Activated CD8-positive, alpha-beta memory T cell treated with anti-CD3 and anti-CD28 coated beads for 48 hours (primary cell): Measurements from ENCODE around the gene ROCK2.
"Not testable (repeated sequence)": the region's sequence is repeated elsewhere in the genome, so short reads cannot be mapped to it uniquely, and the experiment has no call there.

Source experiments
- DNase-seq, 3 experiments: peaks; one replicate each; pipeline ENCODE4 v3.0.0-alpha.2; 2020; ENCODE audit warnings: low read depth in 2 of 3, low spot score in 2 of 3

ROCK2 gene

DNA sequence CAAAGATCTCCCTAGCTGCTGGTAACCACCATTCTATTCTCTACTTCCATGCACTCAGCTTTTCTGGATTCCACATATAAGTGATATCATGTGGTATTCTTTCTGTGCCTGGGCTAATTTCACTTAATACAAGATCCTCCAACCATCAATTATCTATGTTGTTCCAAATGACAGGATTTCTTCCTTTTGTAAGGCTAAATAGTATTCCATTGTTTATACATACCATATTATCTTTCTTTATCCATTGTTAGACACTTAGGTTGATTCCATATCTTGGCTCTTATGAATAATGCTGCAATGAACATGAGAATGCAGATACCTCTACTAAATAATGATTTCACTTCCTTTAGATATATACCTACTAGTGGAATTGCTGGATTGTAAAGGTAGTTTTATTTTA, 66.2 kb downstream of the ROCK2 start:
- no peak for DNase-seq

DNA sequence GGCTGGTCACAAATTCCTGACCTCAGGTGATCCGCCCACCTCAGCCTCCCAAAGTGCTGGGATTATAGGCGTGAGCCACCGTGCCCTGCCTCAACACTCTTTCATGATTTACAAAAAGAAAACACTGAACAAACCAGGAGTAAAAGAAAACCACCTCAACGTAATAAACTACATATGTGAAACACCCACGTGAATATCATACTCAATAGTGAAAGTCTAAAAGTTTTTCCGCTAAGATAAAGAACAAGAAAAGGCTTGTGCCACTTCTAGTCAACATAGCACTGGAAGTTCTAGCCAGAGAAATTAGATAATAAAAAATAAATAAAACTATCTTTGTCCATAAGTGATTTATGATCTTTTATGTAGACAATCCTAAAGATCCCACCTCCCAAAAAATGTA, 68.5 kb downstream of the ROCK2 start:
- no peak for DNase-seq

DNA sequence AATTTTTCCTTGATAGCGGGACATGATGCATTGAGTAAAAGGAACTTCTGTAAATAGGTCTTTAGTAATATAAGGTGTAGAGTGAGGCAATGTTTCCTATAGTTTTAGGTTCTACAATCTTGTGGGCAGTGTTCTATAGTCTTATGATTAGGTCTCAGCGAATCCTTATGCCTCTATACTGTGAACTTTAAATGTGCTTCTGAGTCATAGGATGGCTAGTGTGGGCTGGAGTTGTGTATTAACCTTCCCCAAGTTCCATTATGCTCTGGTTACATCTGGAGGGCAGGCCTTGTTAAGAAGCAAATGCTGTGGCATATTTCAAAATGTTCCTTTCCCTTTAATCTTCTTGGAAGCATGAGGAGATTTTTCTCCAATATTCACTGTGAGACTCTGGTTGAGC, 73.5 kb downstream of the ROCK2 start:
- DNase-seq, result no peak

DNA sequence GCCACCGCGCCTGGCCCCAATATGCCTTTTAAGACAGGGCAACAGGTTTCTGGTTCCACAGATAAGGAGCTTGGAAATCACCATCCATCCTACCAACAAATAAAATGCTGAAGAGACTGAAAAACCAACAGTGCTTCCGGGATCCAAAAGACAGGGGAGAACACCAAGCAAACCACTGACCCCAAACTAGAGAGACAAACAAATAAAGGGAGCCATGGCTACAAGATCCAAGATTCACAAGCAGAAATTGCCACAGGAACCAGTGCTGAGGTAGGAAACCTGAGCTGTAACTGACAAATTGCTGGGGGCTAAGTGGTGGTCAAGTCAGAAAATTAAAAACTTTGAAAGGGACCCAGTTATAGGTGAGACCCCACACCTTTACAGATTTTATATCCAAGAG, 76.5 kb downstream of the ROCK2 start:
- no peak for DNase-seq

DNA sequence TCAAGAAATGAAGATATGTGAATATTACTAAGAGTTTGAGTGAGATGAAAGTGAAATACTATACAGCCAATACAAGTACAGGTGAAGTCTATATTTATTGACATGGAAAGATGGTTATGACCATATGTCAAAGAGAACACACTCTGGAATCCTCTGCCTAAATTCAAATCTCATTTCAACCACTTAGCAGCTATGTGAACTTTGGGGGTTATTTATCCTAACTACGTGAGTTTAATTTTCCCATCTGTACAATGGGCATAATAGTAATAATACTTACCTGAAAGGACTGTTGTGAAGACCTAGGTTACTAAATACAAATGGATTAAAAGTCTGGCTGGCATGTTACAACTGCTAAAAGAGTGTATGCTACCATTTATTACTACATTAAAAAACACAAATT, 79.6 kb downstream of the ROCK2 start:
- no peak for DNase-seq

DNA sequence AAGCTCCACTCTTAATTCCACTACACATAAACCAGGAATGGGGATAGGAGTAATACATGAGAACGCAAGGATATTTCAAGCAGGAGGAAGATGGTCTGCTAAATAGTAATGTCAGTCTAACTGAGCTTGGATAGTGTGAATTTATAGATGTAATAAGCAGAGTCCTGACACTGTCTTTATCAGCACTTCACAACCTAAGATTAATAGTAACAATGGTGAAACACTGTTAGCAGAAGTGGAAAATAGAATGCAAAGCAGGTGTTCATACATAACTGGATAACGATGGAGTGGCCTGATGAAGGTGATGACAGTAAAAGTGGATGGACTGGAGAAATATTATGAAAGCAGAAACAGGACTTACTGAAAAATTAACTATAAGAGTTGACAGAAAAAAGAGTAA, 80.4 kb downstream of the ROCK2 start:
- DNase-seq, result no peak

DNA sequence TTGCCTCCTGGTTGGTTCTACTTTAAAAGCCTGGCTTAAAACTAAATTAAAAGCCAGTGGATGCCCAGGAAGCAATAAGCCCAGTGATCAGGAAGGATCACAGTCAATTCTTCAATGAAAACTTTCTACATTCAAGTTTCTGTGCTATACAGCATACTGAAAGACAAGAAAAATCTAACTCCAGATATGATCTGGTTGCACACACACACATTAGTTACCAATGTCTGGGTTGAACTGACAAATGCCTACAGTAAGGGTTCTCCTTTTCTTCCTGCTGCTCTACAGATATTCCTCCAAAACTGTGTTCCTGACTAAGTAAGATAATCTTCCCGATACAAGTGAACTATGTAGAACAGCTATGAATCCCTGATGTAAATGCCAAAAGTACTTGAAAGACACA, 81.3 kb downstream of the ROCK2 start:
- no peak for DNase-seq

DNA sequence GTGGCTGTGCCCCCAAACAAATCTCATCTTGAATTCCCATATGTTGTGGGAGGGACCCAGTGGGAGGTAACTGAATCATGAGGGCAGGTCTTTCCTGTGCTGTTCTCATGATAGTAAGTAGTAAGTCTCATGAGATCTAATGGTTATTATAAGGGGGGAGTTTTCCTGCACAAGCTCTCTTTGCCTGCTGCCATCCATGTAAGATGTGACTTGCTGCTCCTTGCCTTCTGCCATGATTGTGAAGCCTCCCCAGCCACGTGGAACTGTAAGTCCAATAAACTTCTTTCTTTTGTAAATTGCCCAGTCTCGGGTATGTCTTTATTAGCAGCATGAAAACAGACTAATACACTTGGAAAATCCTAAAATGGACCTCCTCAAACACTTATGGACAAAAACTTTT, 82.0 kb downstream of the ROCK2 start:
- DNase-seq, result not testable (repeated sequence)

DNA sequence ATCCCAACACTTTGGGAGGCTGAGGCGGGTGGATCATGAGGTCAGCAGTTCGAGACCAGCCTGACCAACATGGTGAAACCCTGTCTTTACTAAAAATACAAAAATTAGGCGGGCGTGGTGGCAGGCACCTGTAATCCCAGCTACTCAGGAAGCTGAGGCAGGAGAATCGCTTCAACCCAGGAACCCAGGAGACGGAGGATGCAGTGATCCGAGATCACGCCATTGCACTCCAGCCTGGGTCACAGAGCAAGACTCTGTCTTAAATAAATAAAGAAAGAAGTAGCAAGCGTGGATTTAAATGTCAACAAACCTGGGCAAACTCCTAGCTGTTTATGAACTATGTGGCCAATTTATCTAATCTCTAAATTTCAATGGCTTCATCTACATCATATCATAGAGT, 82.9 kb downstream of the ROCK2 start:
- not testable (repeated sequence) for DNase-seq

DNA sequence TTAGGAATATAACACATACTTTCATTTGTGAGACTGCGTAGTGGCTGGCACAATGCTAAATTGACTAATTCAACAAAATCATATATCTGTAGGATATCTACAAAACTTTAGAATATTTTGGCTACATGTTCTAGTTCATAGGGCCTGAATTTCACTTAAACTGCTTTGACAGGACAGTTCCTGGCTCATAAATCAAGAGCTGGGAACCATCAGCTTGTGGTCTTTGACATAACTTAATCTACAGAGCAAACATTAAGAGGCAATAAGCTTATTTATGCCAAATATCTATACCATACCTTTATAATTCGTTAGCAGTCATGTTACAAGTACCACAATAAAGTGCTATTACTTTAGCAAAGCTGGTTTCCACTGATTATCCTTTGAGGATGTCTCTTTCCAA, 83.5 kb downstream of the ROCK2 start:
- DNase-seq, result no peak

DNA sequence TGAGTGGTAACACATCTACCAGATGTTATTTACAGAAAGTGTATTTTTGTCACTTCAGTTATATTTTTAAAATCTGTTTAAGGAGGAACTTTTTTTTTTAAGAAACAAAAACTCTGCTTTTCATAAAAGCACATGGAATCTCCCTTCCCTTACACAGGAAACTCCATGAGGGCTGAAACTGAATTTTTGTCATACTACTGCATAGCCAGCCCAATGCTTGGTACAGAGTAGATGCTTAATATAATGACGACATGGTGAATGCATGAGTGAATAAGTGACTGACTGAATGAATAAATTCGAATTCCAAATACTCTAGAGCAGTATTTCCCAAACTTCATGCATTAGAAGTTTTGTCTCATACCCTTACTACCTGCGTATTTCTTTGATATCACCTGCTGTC, 86.5 kb downstream of the ROCK2 start:
- no peak for DNase-seq

DNA sequence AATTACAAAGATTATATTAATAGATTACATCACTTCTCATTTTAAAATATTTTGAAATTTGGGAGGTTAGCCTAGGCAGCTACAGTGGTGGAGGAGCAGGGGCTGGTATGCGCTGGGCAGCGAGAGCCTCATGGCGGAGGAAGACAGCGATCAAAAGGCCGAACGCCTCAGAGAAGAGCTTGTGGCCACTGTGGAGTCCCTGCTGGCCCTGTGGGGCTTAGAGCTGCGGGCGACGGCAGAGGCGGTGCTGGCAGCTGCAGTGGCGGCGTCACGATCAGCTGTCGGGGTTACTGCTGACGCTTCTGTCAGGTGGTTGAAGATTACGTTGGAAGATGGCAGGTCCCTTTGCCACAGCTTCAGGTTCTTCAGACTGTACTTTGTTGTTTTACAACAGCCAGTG, 87.4 kb downstream of the ROCK2 start:
- no peak for DNase-seq

DNA sequence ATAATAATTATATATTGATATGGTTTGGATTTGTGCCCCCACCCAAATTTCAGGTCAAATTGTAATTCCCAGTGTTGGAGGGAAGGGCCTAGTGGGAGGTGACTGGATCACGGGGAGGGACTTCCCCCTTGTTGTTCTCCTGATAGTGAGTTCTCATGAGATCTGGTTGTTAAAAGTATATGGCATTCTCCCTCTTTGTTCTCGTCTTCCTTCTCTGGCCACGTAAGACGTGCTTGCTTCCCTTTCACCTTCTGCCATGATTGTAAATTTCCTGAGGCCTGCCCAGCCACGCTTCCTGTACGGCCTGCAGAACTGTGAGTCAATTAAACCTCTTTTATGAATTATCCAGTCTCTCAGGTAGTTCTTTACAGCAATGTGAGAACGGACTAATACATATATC, 88.3 kb downstream of the ROCK2 start:
- no peak for DNase-seq

DNA sequence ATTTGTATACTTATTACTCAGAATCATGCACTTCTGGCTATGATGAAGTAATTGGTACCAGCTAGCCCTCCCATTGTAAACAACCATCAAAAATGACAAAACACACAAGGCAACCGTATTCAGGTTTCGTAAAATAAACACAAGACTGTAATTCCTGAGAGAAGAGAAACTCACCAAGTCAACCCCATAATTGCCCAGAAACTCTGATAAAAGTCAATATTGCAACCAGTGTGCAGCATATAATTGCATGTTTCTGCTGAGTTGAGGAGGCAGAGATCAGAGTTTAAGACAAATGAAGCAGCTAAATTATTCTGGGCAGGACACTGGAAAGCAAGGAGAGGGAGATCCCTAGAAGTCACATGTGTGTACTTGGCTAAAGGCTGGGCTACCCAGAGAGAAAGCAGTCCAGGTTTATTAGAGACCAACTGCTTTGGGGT, 90.3 kb downstream of the ROCK2 start:
- no peak for DNase-seq

DNA sequence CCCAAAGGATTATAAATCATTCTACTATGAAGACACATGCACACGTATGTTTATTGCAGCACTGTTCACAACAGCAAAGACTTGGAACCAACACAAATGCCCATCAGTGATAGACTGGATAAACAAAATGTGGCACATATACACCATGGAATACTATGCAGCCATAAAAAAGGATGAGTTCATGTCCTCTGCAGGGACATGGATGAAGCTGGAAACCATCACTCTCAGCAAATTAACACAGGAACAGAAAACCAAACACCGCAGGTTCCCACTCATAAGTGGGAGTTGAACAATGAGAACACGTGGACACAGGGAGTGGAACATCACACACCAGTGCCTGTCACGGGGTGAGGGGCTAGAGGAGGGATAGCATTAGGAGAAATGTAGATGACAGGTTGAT, 92.0 kb downstream of the ROCK2 start:
- DNase-seq, result not testable (repeated sequence)

DNA sequence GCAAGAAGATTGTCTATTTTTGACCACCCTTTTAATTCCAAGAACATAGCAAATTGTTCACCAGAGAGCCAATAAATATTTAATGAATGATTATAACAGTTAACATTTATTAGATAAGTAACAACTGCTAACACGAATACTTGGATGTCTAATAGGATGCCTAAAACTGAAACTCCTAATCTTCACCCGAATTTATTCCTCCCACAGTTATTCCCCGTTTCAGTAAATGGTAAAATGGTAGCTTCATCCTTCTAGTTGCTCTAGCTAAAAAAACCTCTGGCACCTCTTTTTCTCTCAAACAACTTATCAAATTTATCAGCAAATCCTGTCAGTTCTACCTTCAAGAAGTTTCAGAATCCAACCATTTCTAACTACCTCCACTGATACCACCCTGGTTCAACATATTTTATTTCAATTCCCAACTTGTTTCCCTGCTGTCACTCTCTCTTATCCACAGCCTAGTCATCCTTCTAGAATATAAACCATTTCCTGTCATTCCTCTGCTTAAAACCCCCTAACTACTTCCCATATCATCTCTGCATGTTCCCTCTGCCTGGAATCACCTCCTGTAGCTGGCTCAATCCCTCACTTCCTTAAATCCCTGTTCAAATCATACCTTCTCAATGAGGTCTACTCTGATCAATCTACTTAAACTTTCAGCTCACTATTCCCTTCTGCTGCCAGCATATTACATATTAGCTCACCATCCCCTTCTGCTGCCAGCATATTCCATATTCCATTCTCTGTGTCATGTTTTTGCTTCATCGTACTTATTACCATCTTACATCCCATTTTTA, 93.8 kb downstream of the ROCK2 start:
- no peak for DNase-seq

DNA sequence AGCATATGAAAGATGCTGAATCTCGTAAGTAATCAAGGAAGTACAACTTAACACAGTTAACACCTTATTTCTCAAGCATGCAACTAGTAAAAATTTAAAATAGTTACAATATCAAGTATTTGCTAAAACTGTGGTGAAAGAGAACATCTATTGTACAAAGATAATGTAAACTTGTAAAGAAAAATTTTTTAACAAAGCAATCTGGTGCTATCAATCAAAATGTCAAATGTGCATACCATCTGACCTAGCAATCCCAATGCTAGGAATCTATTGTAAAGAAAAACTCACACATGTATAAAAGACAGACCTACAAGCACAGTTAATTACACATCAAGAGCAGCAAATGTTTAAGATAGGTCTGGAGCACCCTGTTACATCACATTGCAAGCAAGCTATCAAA, 99.1 kb downstream of the ROCK2 start:
- no peak for DNase-seq

DNA sequence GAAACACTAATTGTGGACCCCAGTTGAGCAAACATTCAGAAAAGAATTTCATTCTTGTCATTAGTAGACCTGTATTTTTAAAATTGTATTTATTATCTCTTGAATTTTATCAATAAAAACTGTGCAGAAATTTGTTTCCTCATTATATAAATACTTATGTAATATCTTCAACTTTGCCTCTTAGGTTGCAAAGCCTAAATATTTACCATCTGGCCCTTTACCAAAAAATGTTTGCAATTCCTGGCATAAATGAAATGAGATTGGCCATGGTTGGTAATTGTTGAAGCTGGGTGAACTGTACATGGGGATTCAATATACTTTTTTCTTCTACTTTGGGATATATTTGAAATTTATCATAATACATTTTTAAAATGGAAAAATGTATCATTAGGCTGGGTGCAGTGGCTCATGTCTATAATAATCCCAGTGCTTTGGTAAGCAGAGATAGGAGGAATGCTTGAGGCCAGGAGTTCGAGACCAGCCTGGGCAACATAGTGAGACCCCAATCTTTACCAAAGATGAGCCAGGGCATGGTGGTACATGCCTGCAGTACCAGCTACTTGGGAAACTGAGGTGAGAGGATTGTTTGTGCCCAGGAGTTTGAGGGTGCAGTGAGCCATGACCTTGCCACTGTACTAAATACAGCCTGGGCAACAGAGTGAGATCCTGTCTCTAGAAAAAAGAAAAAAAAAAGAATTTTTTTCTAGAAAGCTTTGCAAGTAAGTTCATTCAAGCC, 100.2 kb downstream of the ROCK2 start:
- no peak for DNase-seq

DNA sequence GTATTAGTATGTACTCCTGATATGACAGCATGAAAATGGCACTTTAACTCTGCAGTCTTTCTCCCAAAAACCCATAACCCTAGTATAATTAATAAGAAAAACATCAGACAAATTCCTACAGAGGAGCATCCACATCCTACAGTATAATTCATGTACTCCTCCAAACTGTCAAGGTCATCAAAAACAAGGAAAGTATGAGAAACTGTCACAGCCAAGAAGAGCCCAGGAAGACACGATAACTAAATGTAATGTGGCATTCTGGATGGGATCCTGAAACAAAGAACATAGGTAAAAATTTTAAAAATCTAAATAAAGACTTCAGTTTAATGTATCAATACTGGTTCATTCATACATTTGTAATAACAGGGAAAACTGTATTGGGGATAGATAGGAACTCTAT, 100.9 kb downstream of the ROCK2 start:
- no peak for DNase-seq

DNA sequence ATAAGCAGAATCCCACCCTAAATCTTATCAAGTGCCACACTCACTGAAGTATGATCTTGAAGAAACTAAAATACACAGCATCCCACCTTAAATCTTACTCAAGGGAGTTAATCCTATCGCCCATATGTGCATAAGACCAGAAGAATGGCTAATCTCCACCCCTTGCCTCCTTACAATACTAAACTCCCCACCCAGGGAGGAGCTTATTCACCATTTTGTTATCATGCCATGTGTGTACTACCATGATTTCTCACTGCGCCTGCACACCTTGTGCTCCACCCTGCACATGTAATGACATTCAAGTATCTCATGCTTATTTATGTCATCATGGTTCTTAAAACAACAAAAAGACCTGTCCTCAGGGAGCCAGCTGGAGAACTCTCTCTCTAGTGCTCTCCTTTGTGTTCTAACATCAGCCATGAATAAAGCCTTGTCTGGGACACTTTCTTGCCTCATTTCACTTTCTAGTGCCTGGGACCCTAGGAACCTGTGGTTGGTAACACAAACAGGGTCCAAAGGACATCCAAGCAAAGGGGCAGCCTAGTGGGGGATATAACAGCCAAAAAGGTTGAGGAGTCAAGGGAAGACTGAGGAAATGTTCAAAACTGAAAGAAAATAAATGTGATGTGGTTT, 101.8 kb downstream of the ROCK2 start:
- no peak for DNase-seq

DNA sequence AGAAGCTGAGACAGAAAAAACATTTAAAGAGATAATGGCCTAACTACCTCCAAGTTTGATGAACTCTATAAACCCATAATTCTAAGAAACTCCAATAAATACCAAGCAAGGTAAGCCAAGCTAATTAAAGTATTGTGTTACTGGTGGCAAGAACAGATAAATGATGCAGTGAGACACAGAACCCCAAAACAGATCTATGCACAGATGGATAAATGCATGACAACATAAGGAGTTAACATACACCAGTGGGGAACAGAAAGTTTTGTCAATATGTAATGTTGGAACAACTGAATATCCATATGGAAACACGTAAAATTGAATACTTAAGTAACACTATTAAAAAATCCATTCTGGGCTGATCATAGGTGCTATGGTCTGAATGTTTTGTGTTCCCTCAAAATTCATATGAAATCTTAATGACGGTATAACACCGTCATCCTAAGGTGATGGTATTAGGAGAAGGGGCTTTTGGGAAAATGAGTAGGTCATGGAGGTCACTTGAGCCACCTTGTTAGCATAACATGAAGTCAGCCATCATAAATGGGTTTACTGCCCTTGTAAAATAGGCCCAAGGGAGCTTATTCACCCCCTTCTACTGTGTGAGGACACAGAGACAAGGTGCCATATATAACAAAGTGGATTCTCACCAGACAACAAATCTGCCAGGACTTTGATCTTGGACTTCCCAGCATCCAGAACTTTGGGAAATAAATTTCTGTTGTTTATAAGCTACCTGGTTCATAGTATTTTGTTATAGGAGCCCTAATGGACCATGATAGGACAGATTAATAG, 102.8 kb downstream of the ROCK2 start:
- DNase-seq, result no peak
